ENCODE data around the gene NFATC2.

Gene NFATC2

GRCh38 chr20:51542571-51543421 is at the start of gene NFATC2:
Gene NFATC2, minus strand, starts transcription at chr20:51542719. Its CDS starts 220 bp downstream, at chr20:51542499.
- no peak for DNase-seq (ENCODE audit: low spot score)

GRCh38 chr20:51591871-51592270 is 49.4 kb upstream of the NFATC2 start:
- no peak for DNase-seq (ENCODE audit: low spot score)

- DNase-seq (ENCODE audit: low spot score) = no peak
Measured at GRCh38 chr20:51588762-51589161, 46.2 kb upstream of the NFATC2 start.

- no peak for DNase-seq (ENCODE audit: low spot score)
Measured at GRCh38 chr20:51587145-51587544, 44.6 kb upstream of the NFATC2 start.

- no peak for DNase-seq (ENCODE audit: low spot score)
Measured at GRCh38 chr20:51586005-51586440, 43.5 kb upstream of the NFATC2 start.

GRCh38 chr20:51585148-51585547 is 42.6 kb upstream of the NFATC2 start:
- DNase-seq (ENCODE audit: low spot score) = no peak

- DNase-seq (ENCODE audit: low spot score) = no peak
Measured at GRCh38 chr20:51584737-51585136, 42.2 kb upstream of the NFATC2 start.

GRCh38 chr20:51584116-51584515 is 41.6 kb upstream of the NFATC2 start:
- DNase-seq (ENCODE audit: low spot score) = peak; percentile 54

- DNase-seq (ENCODE audit: low spot score) = no peak
Measured at GRCh38 chr20:51583499-51583898, 41.0 kb upstream of the NFATC2 start.

- no peak for DNase-seq (ENCODE audit: low spot score)
Measured at GRCh38 chr20:51583073-51583472, 40.6 kb upstream of the NFATC2 start.

- no peak for DNase-seq (ENCODE audit: low spot score)
Measured at GRCh38 chr20:51581571-51581970, 39.1 kb upstream of the NFATC2 start.

- no peak for DNase-seq (ENCODE audit: low spot score)
Measured at GRCh38 chr20:51579137-51579536, 36.6 kb upstream of the NFATC2 start.

- no peak for DNase-seq (ENCODE audit: low spot score)
Measured at GRCh38 chr20:51578145-51578459, 35.6 kb upstream of the NFATC2 start.

GRCh38 chr20:51577432-51578144 is 35.1 kb upstream of the NFATC2 start:
- no peak for DNase-seq (ENCODE audit: low spot score)

GRCh38 chr20:51575486-51575885 is 33.0 kb upstream of the NFATC2 start:
- no peak for DNase-seq (ENCODE audit: low spot score)

- no peak for DNase-seq (ENCODE audit: low spot score)
Measured at GRCh38 chr20:51574248-51575033, 31.9 kb upstream of the NFATC2 start.

GRCh38 chr20:51573576-51574243 is 31.2 kb upstream of the NFATC2 start:
- DNase-seq (ENCODE audit: low spot score) = no peak

GRCh38 chr20:51571460-51571794 is 28.9 kb upstream of the NFATC2 start:
- DNase-seq (ENCODE audit: low spot score) = no peak

GRCh38 chr20:51570739-51571459 is 28.4 kb upstream of the NFATC2 start:
- no peak for DNase-seq (ENCODE audit: low spot score)

- DNase-seq (ENCODE audit: low spot score) = peak; percentile 68
Measured at GRCh38 chr20:51569815-51570738, 27.6 kb upstream of the NFATC2 start.

Measured in COLO829 (cell line).